CD4-positive, alpha-beta T cell treated with Interleukin-10 for 1 hour (primary cell): ENCODE results near the gene BEST1.

Experiments used
- DNase-seq: peaks from one replicate; pipeline ENCODE4 v3.0.0-alpha.2; 2020

Gene BEST1

GRCh38 chr11:61950035-61950547, at the start of gene BEST1:
Gene BEST1, plus strand, starts transcription at chr11:61950351. Its CDS starts 1,456 bp downstream, at chr11:61951807.
- no peak for DNase-seq

DNA sequence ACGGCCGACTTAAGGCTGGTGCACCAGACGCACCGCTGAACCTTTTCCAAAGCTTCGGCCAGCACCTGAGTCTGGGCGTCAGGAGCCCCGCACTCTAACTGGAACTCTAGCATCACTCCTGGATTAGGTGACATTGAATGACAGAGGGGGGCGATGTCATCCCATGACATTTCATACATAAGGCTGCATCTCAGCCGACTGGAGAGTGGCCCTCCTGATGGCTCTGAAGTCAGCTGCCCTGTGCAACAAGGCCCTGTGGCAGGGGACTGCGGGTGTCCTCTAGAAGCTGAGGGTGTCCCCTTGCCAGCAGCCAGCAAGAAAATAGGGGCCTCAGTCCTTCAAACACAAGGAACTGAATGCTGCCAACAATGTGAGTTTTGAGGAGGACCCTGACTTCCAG, 48.8 kb upstream of the BEST1 start:
- no peak for DNase-seq

GRCh38 chr11:61902313-61902712, 47.8 kb upstream of the BEST1 start:
- no peak for DNase-seq

DNA sequence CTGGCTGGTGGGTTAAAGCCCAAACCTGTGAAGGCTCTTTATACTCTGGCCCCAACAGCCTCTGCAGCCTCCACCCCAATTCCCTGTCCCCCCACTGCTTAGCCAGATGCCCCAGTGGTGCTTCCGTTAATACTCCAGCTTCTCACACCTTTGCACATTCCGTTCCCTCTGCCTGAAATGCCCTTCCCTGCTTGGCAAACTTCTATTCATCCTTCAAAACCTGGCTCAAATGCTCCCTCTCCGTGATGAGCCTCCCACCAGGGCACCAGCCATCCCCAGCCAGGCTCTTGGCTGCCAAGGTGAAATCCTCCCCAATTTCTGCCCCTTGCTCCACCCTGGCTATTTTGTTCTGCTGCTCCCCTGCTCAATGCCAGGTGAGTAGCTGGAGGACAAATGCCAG, 46.3 kb upstream of the BEST1 start:
- no peak for DNase-seq

GRCh38 chr11:61904539-61905048, 45.6 kb upstream of the BEST1 start:
- no peak for DNase-seq

DNA sequence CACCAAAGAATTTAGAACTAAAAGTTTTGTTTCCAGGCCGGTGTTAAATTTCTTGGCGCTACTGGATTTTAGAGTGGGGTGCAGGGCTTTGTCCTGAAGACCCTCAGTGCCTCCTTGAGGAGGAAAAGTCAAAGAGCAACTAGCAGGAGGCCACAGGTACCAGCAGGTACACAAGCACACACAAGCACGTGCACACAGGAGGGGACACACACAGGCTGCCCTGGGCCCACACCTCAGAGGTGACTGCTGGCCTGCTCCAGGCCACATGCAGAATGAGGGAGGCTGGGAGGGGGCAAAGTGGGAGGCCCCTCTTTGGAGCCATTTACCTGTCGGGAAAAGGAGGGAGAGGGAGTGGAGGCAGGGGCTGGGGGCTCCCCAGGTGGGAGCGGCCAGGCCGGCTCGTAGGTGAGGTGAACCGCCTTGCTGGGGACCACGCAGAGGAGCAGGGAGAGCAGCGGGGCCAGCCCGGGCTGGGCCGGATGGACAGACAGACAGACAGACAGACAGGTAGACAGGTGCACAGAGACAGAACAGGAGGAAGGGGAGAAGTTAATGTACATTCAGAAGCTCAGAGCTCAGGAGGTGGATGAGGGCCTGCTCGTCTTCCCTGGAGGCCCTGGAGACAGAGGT, 45.0 kb upstream of the BEST1 start:
- no peak for DNase-seq

GRCh38 chr11:61905801-61906521, 44.2 kb upstream of the BEST1 start:
- DNase-seq: no peak

DNA sequence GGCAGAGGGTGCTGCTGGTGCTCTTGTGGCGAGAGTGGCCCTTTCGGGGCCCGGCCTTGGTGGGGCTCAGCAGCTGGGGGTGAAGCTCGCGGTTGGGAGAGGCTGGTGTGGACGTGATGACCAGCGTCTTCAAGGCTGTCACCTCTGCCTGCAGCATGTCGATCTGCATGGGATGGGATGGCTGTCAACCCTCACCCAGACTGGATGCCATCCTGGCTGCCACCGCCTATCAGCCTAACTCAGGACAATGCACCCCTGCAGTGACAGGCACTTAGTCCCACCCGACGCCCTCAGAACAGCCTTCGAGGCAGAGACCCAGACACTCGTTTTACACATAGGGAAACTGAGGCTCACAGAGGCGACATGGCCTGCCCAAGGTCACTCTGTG, 43.6 kb upstream of the BEST1 start:
- DNase-seq: no peak

GRCh38 chr11:61907282-61907681, 42.9 kb upstream of the BEST1 start:
- no peak for DNase-seq

- DNase-seq: no peak
Observed at GRCh38 chr11:61907871-61908729, 42.1 kb upstream of the BEST1 start.

- DNase-seq: no peak
Observed at GRCh38 chr11:61908730-61909316, 41.3 kb upstream of the BEST1 start.

- DNase-seq: no peak
Observed at GRCh38 chr11:61910187-61911127, 39.7 kb upstream of the BEST1 start.

DNA sequence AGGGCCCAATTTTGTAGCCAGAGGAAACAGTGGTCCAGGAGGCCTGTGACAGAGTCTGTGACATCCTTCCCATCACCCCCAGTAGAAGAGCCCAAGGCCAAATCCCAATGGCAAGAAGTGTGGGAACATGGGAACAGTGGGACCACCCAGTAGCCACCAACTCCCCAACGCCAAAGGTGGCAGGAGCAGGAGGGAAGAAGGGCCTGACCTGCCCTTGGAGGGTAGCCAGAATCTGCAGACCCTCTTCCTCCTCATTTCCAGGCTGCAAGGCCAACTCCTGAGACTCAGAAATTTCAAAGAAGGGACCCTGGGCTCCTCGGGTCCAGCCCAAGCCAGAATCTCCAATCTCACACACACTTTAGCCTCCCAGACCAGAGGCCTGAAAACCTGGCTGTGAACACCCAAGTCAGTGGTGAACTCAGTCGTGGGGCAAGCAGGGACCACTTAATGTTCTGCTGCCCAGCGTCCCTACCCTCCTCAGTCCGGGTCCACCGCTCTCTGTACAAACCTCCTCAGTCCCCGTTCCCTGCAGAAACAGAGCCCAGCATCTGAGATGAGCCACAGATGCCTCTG, 38.9 kb upstream of the BEST1 start:
- DNase-seq: no peak

GRCh38 chr11:61911701-61912529, 38.2 kb upstream of the BEST1 start:
- no peak for DNase-seq

- peak; percentile 15 for DNase-seq
Observed at GRCh38 chr11:61912530-61912898, 37.6 kb upstream of the BEST1 start.

- no peak for DNase-seq
Observed at GRCh38 chr11:61912991-61913698, 37.0 kb upstream of the BEST1 start.

DNA sequence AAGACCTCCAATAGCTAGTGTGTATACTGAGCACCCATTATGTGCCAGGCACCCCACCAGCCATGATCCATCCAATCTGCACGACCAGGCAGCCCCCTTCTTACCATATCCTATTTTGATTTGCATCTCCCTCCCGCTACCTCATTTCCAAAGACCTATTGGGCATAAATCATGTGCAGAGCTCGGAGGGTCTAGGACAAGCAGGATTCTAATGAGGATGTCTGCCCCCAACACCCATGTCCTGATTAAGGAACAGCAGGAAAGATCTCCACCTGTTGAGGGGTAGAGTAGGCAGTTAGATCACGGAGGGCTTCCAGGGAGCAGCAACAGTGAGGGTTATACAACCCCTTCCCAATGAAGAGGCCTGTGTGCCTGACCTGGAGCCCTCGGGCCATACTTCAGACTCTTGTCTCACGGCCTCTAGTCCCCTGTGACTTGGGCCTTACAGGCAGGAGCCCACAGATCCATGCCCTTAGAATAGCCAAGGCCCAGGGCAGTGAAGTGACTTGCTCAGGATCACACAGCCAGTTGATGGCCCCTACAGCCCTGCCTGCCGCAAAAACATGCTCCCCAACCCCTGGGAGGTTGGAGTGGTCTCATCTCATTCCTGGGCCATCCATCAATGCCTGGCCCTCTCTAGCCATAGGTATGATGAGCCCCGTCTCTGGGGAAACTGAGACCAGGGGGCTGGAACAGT, 36.3 kb upstream of the BEST1 start:
- no peak for DNase-seq

GRCh38 chr11:61914471-61915171, 35.5 kb upstream of the BEST1 start:
- DNase-seq: no peak
